Measurements from ENCODE around the gene PDZRN4. TPM values are rescaled to one million over a fixed set of nuclear protein-coding genes. Genes with fewer than 3 reads are reported as not detected.
"Not testable (repeated sequence)": the region's sequence is repeated elsewhere in the genome, so short reads cannot be mapped to it uniquely, and the experiment has no call there.

Gene PDZRN4
- total RNA-seq, 3 donors from 2014 or later = 0.98 to 53.4 (median 2.8) TPM

GRCh38 chr12:41162461-41162860 lies 25.7 kb upstream of the PDZRN4 start:
- H3K4me1 ChIP-seq = no peaks in the 10 kb centered on the region
- no peaks in the 10 kb centered on the region for H3K27me3 ChIP-seq
- no peak overlapping the region for H3K27ac ChIP-seq
- no peaks in the 10 kb centered on the region for H3K9me3 ChIP-seq
- TF ChIP-seq CTCF (IDR thresholded peaks at IDR 0.05) (no peak), POLR2A (IDR thresholded peaks at IDR 0.05) (no peak), POLR2AphosphoS5 (IDR thresholded peaks at IDR 0.05) (no peak)
- intact Hi-C loops (cut with DNase I; ENCODE audit: low total_unique reads) = no loop called here
- no peak for DNase-seq (ENCODE audit: low spot score in 2 of 2)
- H3K4me3 ChIP-seq = no peak overlapping the region
- H3K36me3 ChIP-seq = no peaks in the 10 kb centered on the region

- Histone ChIP-seq H3K4me3 (no peak overlapping the region), H3K4me1 (no peaks in the 10 kb centered on the region), H3K27ac (no peak overlapping the region), H3K36me3 (no peaks in the 10 kb centered on the region), H3K27me3 (no peaks in the 10 kb centered on the region), H3K9me3 (no peaks in the 10 kb centered on the region)
- no peak for DNase-seq (ENCODE audit: low spot score in 2 of 2)
- TF ChIP-seq POLR2AphosphoS5 (IDR thresholded peaks at IDR 0.05) (no peak), POLR2A (IDR thresholded peaks at IDR 0.05) (no peak), CTCF (IDR thresholded peaks at IDR 0.05) (no peak)
- intact Hi-C loops (cut with DNase I; ENCODE audit: low total_unique reads) = no loop called here
These were observed 20.4 kb upstream of the PDZRN4 start for GRCh38 chr12:41167701-41168100.

- no peak for DNase-seq (ENCODE audit: low spot score in 2 of 2)
- H3K4me1 ChIP-seq = no peaks in the 10 kb centered on the region
- H3K4me3 ChIP-seq = no peak overlapping the region
- intact Hi-C loops (cut with DNase I; ENCODE audit: low total_unique reads) = no loop called here
- TF ChIP-seq POLR2AphosphoS5 (IDR thresholded peaks at IDR 0.05) (no peak), CTCF (IDR thresholded peaks at IDR 0.05) (no peak), POLR2A (IDR thresholded peaks at IDR 0.05) (no peak)
- no peak overlapping the region for H3K27ac ChIP-seq
- H3K9me3 ChIP-seq = no peaks in the 10 kb centered on the region
- no peaks in the 10 kb centered on the region for H3K27me3 ChIP-seq
- no peaks in the 10 kb centered on the region for H3K36me3 ChIP-seq
These were observed 13.5 kb upstream of the PDZRN4 start for GRCh38 chr12:41174602-41175001.

- H3K27me3 ChIP-seq; H3K4me1 ChIP-seq; H3K27ac ChIP-seq; DNase-seq (ENCODE audit: low spot score in 2 of 2); intact Hi-C loops (cut with DNase I; ENCODE audit: low total_unique reads); H3K9me3 ChIP-seq; H3K36me3 ChIP-seq; H3K4me3 ChIP-seq: not testable (repeated sequence)
These were observed 8.6 kb upstream of the PDZRN4 start for GRCh38 chr12:41179507-41179906.

GRCh38 chr12:41184864-41185263 lies 3.3 kb upstream of the PDZRN4 start:
- Histone ChIP-seq H3K27me3 (peaks cover 0 to 27% of the 10 kb centered on the region in 2 donors), H3K9me3 (no peaks in the 10 kb centered on the region), H3K27ac (no peak overlapping the region), H3K36me3 (no peaks in the 10 kb centered on the region), H3K4me3 (no peak overlapping the region), H3K4me1 (peaks cover 0 to 8% of the 10 kb centered on the region in 2 donors)
- no peak for DNase-seq (ENCODE audit: low spot score in 2 of 2)
- TF ChIP-seq POLR2AphosphoS5 (IDR thresholded peaks at IDR 0.05) (no peak), CTCF (IDR thresholded peaks at IDR 0.05) (no peak), POLR2A (IDR thresholded peaks at IDR 0.05) (no peak)
- intact Hi-C loops (cut with DNase I; ENCODE audit: low total_unique reads) = no loop called here

GRCh38 chr12:41186026-41186425 lies 2.1 kb upstream of the PDZRN4 start:
- intact Hi-C loops (cut with DNase I; ENCODE audit: low total_unique reads) = no loop called here
- TF ChIP-seq POLR2AphosphoS5 (IDR thresholded peaks at IDR 0.05) = no peak
- TF ChIP-seq POLR2A (IDR thresholded peaks at IDR 0.05) = no peak
- TF ChIP-seq CTCF (IDR thresholded peaks at IDR 0.05) = no peak
- Histone ChIP-seq H3K27me3 (peaks cover 0 to 36% of the 10 kb centered on the region in 2 donors), H3K27ac (no peak overlapping the region), H3K4me3 (no peak overlapping the region), H3K36me3 (no peaks in the 10 kb centered on the region), H3K4me1 (peaks cover 0 to 13% of the 10 kb centered on the region in 2 donors), H3K9me3 (no peaks in the 10 kb centered on the region)
- DNase-seq (ENCODE audit: low spot score in 2 of 2) = no peak
